Loucy (cell line): ENCODE data around the gene PCCA.

ENCODE experiments used
- H2AFZ ChIP-seq: fragments of 200-600 bp; sonication (generic); 2 replicates; pipeline ENCODE4 v1.6.0; 2016; ENCODE audit warnings: antibody characterized with exemption, mild to moderate bottlenecking, low read length, moderate library complexity
- H3F3A ChIP-seq: fragments of 200-600 bp; 2 replicates; pipeline ENCODE4 v1.6.0; 2016; ENCODE audit warnings: antibody characterized with exemption, low read depth, mild to moderate bottlenecking
- H3K27me3 ChIP-seq: fragments of 200-600 bp; sonication (generic); 2 replicates; pipeline ENCODE4 v1.6.1; 2014; ENCODE audit warnings: low read length, mild to moderate bottlenecking; ENCODE audit not compliant: insufficient read depth, poor library complexity, severe bottlenecking
- H3K36me3 ChIP-seq: fragments of 200-600 bp; sonication (generic); 2 replicates; pipeline ENCODE4 v1.6.1; 2016; ENCODE audit warnings: low read length; ENCODE audit not compliant: insufficient read depth
- H3K4me1 ChIP-seq: fragments of 200-600 bp; sonication (generic); 2 replicates; pipeline ENCODE4 v1.5.1; 2014; ENCODE audit warnings: low read length, mild to moderate bottlenecking; ENCODE audit not compliant: insufficient read depth, poor library complexity, severe bottlenecking
- H3K4me2 ChIP-seq: fragments of 200-600 bp; sonication (generic); 2 replicates; pipeline ENCODE4 v1.6.0; 2014; ENCODE audit warnings: antibody characterized with exemption, low read length, low read depth, mild to moderate bottlenecking; ENCODE audit not compliant: poor library complexity, severe bottlenecking
- H3K4me3 ChIP-seq: fragments of 200-600 bp; sonication (generic); 2 replicates; pipeline ENCODE4 v1.5.1; 2014; ENCODE audit warnings: low read length, mild to moderate bottlenecking, mixed read lengths; ENCODE audit not compliant: poor library complexity, severe bottlenecking
- H3K79me2 ChIP-seq: fragments of 200-600 bp; sonication (generic); 2 replicates; pipeline ENCODE4 v1.6.1; 2014; ENCODE audit warnings: low read length; ENCODE audit not compliant: insufficient read depth
- H3K9ac ChIP-seq: fragments of 200-600 bp; sonication (generic); 2 replicates; pipeline ENCODE4 v1.6.0; 2014; ENCODE audit warnings: mild to moderate bottlenecking, low read depth, low read length, moderate library complexity; ENCODE audit not compliant: poor library complexity, severe bottlenecking
- H3K9me2 ChIP-seq: fragments of 200-600 bp; sonication (generic); replicated peaks from 2 replicates; pipeline ENCODE4 v1.6.1; 2016; ENCODE audit warnings: low read depth, low read length, mixed read lengths
- H3K9me3 ChIP-seq: fragments of 200-600 bp; sonication (generic); 2 replicates; pipeline ENCODE4 v1.6.1; 2014; ENCODE audit warnings: mild to moderate bottlenecking, antibody characterized with exemption, low read length, low read depth; ENCODE audit not compliant: insufficient read depth
- H4K20me1 ChIP-seq: fragments of 200-600 bp; sonication (generic); 2 replicates; pipeline ENCODE4 v1.6.0; 2014; ENCODE audit warnings: antibody characterized with exemption, low read length, mild to moderate bottlenecking; ENCODE audit not compliant: insufficient read depth, poor library complexity, severe bottlenecking
- CTCF ChIP-seq: fragments of 200-600 bp; sonication (generic); conservative IDR thresholded peaks from 2 replicates; pipeline ENCODE4 v1.5.1; 2014; ENCODE audit warnings: mild to moderate bottlenecking, antibody characterized with exemption, low read length
- EZH2phosphoT487 ChIP-seq: fragments of 200-600 bp; IDR thresholded peaks from 2 replicates; pipeline ENCODE4 v1.6.1; 2018; ENCODE audit warnings: antibody characterized with exemption, mild to moderate bottlenecking, moderate library complexity, borderline replicate concordance

The PCCA gene

GRCh38 chr13:100146534-100146933 lies 57.6 kb downstream of the PCCA start:
- no peak overlapping the region for H3K9ac ChIP-seq
- H3F3A ChIP-seq, result no peaks in the 10 kb centered on the region
- H3K9me3 ChIP-seq, result no peaks in the 10 kb centered on the region; the same call in 1 of the 2 replicates
- H4K20me1 ChIP-seq, result no peaks in the 10 kb centered on the region
- no peaks in the 10 kb centered on the region for H3K4me1 ChIP-seq
- no peaks in the 10 kb centered on the region for H3K9me2 ChIP-seq
- H3K79me2 ChIP-seq, result no peaks in the 10 kb centered on the region
- H3K4me2 ChIP-seq, result no peak overlapping the region
- H3K36me3 ChIP-seq, result peaks cover 16% of the 10 kb centered on the region; the same call in 1 of the 2 replicates
- no peak overlapping the region for H3K4me3 ChIP-seq
- H3K27me3 ChIP-seq, result no peaks in the 10 kb centered on the region
- H2AFZ ChIP-seq, result no peak overlapping the region
- TF ChIP-seq CTCF (no peak), EZH2phosphoT487 (no peak)

GRCh38 chr13:100147825-100148224 lies 58.9 kb downstream of the PCCA start:
- Histone ChIP-seq H3K9me3 (no peaks in the 10 kb centered on the region; the same call in 1 of the 2 replicates), H3F3A (no peaks in the 10 kb centered on the region), H3K36me3 (peaks cover 16% of the 10 kb centered on the region; the same call in 1 of the 2 replicates), H3K27me3 (no peaks in the 10 kb centered on the region), H3K9me2 (no peaks in the 10 kb centered on the region), H3K4me1 (no peaks in the 10 kb centered on the region), H3K9ac (no peak overlapping the region), H2AFZ (no peak overlapping the region), H3K4me3 (no peak overlapping the region), H4K20me1 (no peaks in the 10 kb centered on the region), H3K4me2 (no peak overlapping the region), H3K79me2 (no peaks in the 10 kb centered on the region)
- no peak for TF ChIP-seq CTCF
- no peak for TF ChIP-seq EZH2phosphoT487

- Histone ChIP-seq H3K79me2 (no peaks in the 10 kb centered on the region), H4K20me1 (no peaks in the 10 kb centered on the region), H3K9me2 (no peaks in the 10 kb centered on the region), H3K27me3 (no peaks in the 10 kb centered on the region), H3K9me3 (no peaks in the 10 kb centered on the region; the same call in 1 of the 2 replicates), H3K4me1 (no peaks in the 10 kb centered on the region), H2AFZ (no peak overlapping the region), H3K4me2 (no peak overlapping the region), H3K4me3 (no peak overlapping the region), H3K36me3 (peaks cover 16% of the 10 kb centered on the region; the same call in 1 of the 2 replicates), H3K9ac (no peak overlapping the region), H3F3A (no peaks in the 10 kb centered on the region)
- TF ChIP-seq CTCF (no peak), EZH2phosphoT487 (no peak)
Measured at GRCh38 chr13:100148422-100148821, 59.5 kb downstream of the PCCA start.
